ENCODE results near the gene ETFA.

ETFA gene

GRCh38 chr15:76311100-76311953, at the start of gene ETFA:
Gene ETFA (minus strand): TSS chr15:76311469. CDS start chr15:76311388, 81 bp downstream.
- peak within 1 kb of the TSS; percentile 92 for H3K27ac ChIP-seq
- TF ChIP-seq, protein P1, sequence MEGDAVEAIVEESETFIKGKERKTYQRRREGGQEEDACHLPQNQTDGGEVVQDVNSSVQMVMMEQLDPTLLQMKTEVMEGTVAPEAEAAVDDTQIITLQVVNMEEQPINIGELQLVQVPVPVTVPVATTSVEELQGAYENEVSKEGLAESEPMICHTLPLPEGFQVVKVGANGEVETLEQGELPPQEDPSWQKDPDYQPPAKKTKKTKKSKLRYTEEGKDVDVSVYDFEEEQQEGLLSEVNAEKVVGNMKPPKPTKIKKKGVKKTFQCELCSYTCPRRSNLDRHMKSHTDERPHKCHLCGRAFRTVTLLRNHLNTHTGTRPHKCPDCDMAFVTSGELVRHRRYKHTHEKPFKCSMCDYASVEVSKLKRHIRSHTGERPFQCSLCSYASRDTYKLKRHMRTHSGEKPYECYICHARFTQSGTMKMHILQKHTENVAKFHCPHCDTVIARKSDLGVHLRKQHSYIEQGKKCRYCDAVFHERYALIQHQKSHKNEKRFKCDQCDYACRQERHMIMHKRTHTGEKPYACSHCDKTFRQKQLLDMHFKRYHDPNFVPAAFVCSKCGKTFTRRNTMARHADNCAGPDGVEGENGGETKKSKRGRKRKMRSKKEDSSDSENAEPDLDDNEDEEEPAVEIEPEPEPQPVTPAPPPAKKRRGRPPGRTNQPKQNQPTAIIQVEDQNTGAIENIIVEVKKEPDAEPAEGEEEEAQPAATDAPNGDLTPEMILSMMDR (conservative IDR thresholded peaks at IDR 0.05) = no peak

DNA sequence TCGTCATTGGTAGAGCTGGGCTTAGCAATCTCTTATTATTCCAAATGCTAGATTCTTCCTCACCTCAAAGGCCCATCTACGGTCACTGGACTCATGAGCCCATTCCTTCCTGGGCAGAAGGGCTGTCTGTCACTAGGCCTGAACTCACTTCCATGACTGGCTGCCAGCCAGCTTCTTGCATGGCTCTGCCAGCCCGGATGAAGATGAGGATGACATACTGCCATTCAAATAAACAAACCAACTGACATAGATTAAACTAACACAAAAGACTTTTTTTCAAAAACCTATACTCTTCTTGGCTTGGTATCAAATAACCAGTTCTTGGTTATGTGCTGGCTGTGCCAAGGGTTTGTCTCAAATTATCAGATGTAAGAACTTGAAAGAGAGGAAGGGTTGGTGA, 49.1 kb upstream of the ETFA start:
- H3K27ac ChIP-seq = peak overlapping the region; percentile 66
- TF ChIP-seq, protein P1 (conservative IDR thresholded peaks at IDR 0.05) = no peak

GRCh38 chr15:76359152-76359551, 47.9 kb upstream of the ETFA start:
- peak overlapping the region; percentile 66 for H3K27ac ChIP-seq
- TF ChIP-seq, protein P1 (conservative IDR thresholded peaks at IDR 0.05) = no peak

DNA sequence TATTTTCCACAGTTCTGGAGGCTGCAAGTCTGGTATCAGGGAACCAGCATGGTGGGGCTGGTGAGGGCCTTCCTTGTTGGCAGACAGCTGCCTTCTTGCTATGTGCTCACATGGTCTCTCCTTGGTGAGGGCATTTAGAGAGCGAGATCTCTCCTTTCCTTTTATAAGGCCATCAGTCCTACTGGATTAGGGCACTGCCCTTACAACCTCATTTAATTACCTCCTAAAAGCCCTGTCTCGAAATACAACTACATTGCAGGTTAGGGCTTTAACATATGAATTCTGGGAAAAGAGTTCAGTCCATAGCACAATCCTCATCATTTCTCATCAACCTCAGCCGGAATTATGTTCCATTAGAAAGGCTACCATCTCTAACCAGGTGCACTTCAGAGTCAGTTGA, 47.2 kb upstream of the ETFA start:
- TF ChIP-seq, protein P1 (conservative IDR thresholded peaks at IDR 0.05) = no peak

DNA sequence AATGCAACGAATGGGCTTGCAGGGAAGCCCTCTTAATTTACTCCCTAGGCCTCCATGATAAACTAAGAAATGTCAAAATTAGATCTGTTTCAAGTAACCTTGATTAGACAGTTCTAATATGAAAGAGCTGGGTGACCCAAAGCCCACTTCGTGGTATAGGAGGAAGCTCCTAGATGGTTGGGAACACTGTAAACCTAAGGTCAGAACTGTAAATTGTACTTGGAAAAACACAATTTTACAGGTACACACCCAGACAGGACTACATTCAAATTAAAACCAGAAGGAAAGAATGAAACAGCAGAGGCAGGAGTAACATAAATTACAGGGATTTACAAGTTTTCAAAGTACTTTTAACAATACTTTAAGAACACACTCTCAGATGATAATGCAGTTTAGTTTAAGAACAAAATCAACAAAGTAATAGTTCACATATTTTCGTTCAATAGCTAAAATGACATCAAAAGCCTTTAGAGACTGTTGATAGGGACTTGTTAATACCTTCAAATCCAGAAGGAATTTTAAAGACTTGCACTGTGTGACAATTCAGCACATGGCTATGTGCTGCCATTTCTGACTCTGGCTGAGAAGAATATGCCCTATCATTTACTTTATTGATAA, 43.7 kb upstream of the ETFA start:
- no peak overlapping the region for H3K27ac ChIP-seq
- TF ChIP-seq, protein P1 (conservative IDR thresholded peaks at IDR 0.05) = no peak

More for the DNA sequence above, 47.2 kb upstream of the ETFA start:
- H3K27ac ChIP-seq = peak overlapping the region; percentile 66

- H3K27ac ChIP-seq = no peak overlapping the region
- TF ChIP-seq, protein P1 (conservative IDR thresholded peaks at IDR 0.05) = no peak
These were observed 42.6 kb upstream of the ETFA start for GRCh38 chr15:76353903-76354302.

GRCh38 chr15:76353023-76353577, 41.8 kb upstream of the ETFA start:
- TF ChIP-seq, protein P1 (conservative IDR thresholded peaks at IDR 0.05) = no peak
- no peak overlapping the region for H3K27ac ChIP-seq
